K562 (cell line): Measurements from ENCODE around the gene SOHLH1. TPM values are rescaled to one million over a fixed set of nuclear protein-coding genes. Genes with fewer than 3 reads are reported as not detected.

ENCODE experiments used
- ATAC-seq: fragments of 200-7000 bp; cut with Tn5 transposase; 3 replicates; pipeline ENCODE4 v1.9.1; 2020; ENCODE audit warnings: moderate library complexity
- BruUV-seq: library from RNA; stranded (reverse); fragments of 400-500 nt; replicated peaks from 2 replicates; lab custom pipeline; 2021; lab: Mats Ljungman, UMichigan
- CTCF ChIA-PET: fragments of 300-600 bp; formaldehyde crosslinking; extraction: SDS; loops from one replicate; lab custom pipeline; 2021; ENCODE audit warnings: low intra/inter-chr PET ratio; lab: Yijun Ruan, JAX
- POLR2A ChIA-PET: fragments of 300-600, 350-650 bp; sonication (Branson Sonifier 250); formaldehyde crosslinking; extraction: SDS; loops from one replicate; lab custom pipeline; 2021; ENCODE audit warnings: antibody characterized with exemption, inconsistent platforms; lab: Yijun Ruan, JAX
- DNase-seq, 4 experiments: peaks; one replicate each; pipeline versions ENCODE4 v3.0.0 to v3.0.0-alpha.2; 2011 to 2018; ENCODE audit warnings: low spot score in 3 of 4, mixed read lengths in 3 of 4; ENCODE audit errors: extremely low read depth in 1 of 4
- FAIRE-seq: peaks from 2 replicates; lab custom pipeline; 2011; peaks lifted over from hg19 to GRCh38; lab: Jason Lieb, UNC
- H2AFZ ChIP-seq: 2 replicates; pipeline ENCODE4 v1.6.0; 2011; ENCODE audit warnings: low read depth, low read length, control low read depth, inconsistent platforms
- H3K27ac ChIP-seq: fragments of 200-600 bp; 3 replicates; pipeline ENCODE4 v1.8.0; 2011; ENCODE audit warnings: low read depth, mild to moderate bottlenecking, control low read depth, inconsistent platforms, low read length, moderate library complexity, mixed read lengths; ENCODE audit errors: extremely low read depth
- H3K27me3 ChIP-seq, 2 experiments: fragments of 300-600 bp in 1 of 2; 2 replicates in 1 of 2; 3 replicates in 1 of 2; pipeline versions ENCODE4 v1.6.0 to v1.8.0; 2011; ENCODE audit warnings: inconsistent platforms in 2 of 2, low read length in 2 of 2, mild to moderate bottlenecking in 1 of 2, mixed read lengths in 1 of 2, moderate library complexity in 1 of 2; ENCODE audit not compliant: control insufficient read depth in 2 of 2, insufficient read depth in 2 of 2
- H3K36me3 ChIP-seq: fragments of 300-600 bp; 3 replicates; pipeline ENCODE4 v1.8.0; 2011; ENCODE audit warnings: mild to moderate bottlenecking, low read length, inconsistent platforms; ENCODE audit not compliant: control insufficient read depth, insufficient read depth
- H3K4me1 ChIP-seq, 2 experiments: fragments of 200-600 bp in 1 of 2; replicated peaks in 1 of 2; 2 replicates in 1 of 2; 3 replicates in 1 of 2; pipeline versions ENCODE4 v1.5.1 to v1.8.0; 2011; ENCODE audit warnings: inconsistent platforms in 2 of 2, low read length in 2 of 2, mild to moderate bottlenecking in 1 of 2, mixed read lengths in 1 of 2, moderate library complexity in 1 of 2; ENCODE audit not compliant: control insufficient read depth in 2 of 2, insufficient read depth in 2 of 2
- H3K4me2 ChIP-seq: 2 replicates; pipeline ENCODE4 v1.6.1; 2011; ENCODE audit warnings: low read length, control low read depth, inconsistent platforms, mixed read lengths; ENCODE audit not compliant: insufficient read depth
- H3K4me3 ChIP-seq: fragments of 200-600 bp; sonication (generic), shearing (Covaris generic); 2 replicates; pipeline ENCODE4 v1.5.1; 2016; ENCODE audit warnings: control low read depth, inconsistent platforms
- H3K79me2 ChIP-seq: fragments of 200-600 bp; 3 replicates; pipeline ENCODE4 v1.8.0; 2011; ENCODE audit warnings: low read length, inconsistent platforms; ENCODE audit not compliant: control insufficient read depth, insufficient read depth
- H3K9ac ChIP-seq, 2 experiments: 2 replicates each; pipeline versions ENCODE4 v1.6.0 to v1.6.1; 2011; ENCODE audit warnings: low read depth in 2 of 2, low read length in 2 of 2, control low read depth in 1 of 2, inconsistent platforms in 1 of 2, mild to moderate bottlenecking in 1 of 2, mixed read lengths in 1 of 2; ENCODE audit not compliant: insufficient read depth in 1 of 2
- H3K9me1 ChIP-seq: one replicate; pipeline ENCODE4 v1.6.0; 2011; ENCODE audit warnings: inconsistent platforms, mild to moderate bottlenecking, low read length, moderate library complexity; ENCODE audit not compliant: control insufficient read depth, insufficient read depth
- H3K9me3 ChIP-seq: replicated peaks from 2 replicates; pipeline ENCODE4 v1.5.1; 2011; ENCODE audit warnings: low read depth, low read length, inconsistent platforms; ENCODE audit not compliant: control insufficient read depth, insufficient read depth
- H4K20me1 ChIP-seq: replicated peaks from 2 replicates; pipeline ENCODE4 v1.6.1; 2011; ENCODE audit warnings: low read length, inconsistent platforms, mixed read lengths; ENCODE audit not compliant: control insufficient read depth, insufficient read depth
- ATF1 ChIP-seq, 2 experiments: fragments of 450-650 bp in 1 of 2; IDR thresholded peaks; 2 replicates each; pipeline ENCODE4 v1.6.1; 2016; ENCODE audit warnings: missing compliant biosample characterization in 1 of 2, missing genetic modification characterization in 1 of 2
- BACH1 ChIP-seq: fragments of 200-800 bp; sonication (Bioruptor generic); IDR thresholded peaks from 2 replicates; pipeline ENCODE4 v1.6.1; 2016; ENCODE audit warnings: missing genetic modification characterization, missing compliant biosample characterization
- CTCF ChIP-seq, 3 experiments: IDR thresholded peaks in 2 of 3; conservative IDR thresholded peaks in 1 of 3; 2 replicates each; pipeline ENCODE4 v1.5.1; 2011 to 2012; ENCODE audit warnings: low read length in 3 of 3, mild to moderate bottlenecking in 3 of 3, control low read depth in 2 of 3, improper control_type of control experiment in 1 of 3, inconsistent platforms in 1 of 3, low read depth in 1 of 3, mixed read lengths in 1 of 3, moderate library complexity in 1 of 3; ENCODE audit not compliant: insufficient read depth in 2 of 3
- KAT8 ChIP-seq: fragments of 450-650 bp; IDR thresholded peaks from 2 replicates; pipeline ENCODE4 v1.6.1; 2016; ENCODE audit warnings: low read depth, mild to moderate bottlenecking
- KHSRP ChIP-seq: fragments of 450-650 bp; IDR thresholded peaks from 2 replicates; pipeline ENCODE4 v1.6.1; 2017
- MECOM ChIP-seq: fragments of 250-450 bp; sonication (Bioruptor Pico); IDR thresholded peaks from 2 replicates; pipeline ENCODE4 v1.8.0; 2022; ENCODE audit warnings: inconsistent platforms
- RAD21 ChIP-seq, 2 experiments: fragments of 250-450 bp in 1 of 2; fragments of 450-650 bp in 1 of 2; sonication (Bioruptor Pico) in 1 of 2; formaldehyde crosslinking in 1 of 2; IDR thresholded peaks in 1 of 2; conservative IDR thresholded peaks in 1 of 2; 2 replicates each; pipeline versions ENCODE4 v1.4.0 to v1.8.0; 2020 to 2022; ENCODE audit warnings: mild to moderate bottlenecking in 2 of 2, moderate library complexity in 1 of 2
- SIRT6 ChIP-seq: IDR thresholded peaks from one replicate; pipeline ENCODE4 v1.6.1; 2012; ENCODE audit warnings: low read depth, mild to moderate bottlenecking, control low read depth, inconsistent platforms, low read length, moderate library complexity
- ZBTB34 ChIP-seq: fragments of 250-450 bp; sonication (Bioruptor Pico); IDR thresholded peaks from 2 replicates; pipeline ENCODE4 v1.8.0; 2021; ENCODE audit warnings: mild to moderate bottlenecking, moderate library complexity
- ZNF444 ChIP-seq: fragments of 250-450 bp; sonication (Bioruptor Pico); IDR thresholded peaks from 2 replicates; pipeline ENCODE4 v1.4.0; 2020; ENCODE audit warnings: mild to moderate bottlenecking, moderate library complexity
- ZNF512 ChIP-seq: IDR thresholded peaks from 2 replicates; pipeline ENCODE4 v1.6.1; 2016; ENCODE audit warnings: missing genetic modification characterization, missing compliant biosample characterization
- ZNF609 ChIP-seq: sonication (generic); formaldehyde crosslinking; IDR thresholded peaks from 2 replicates; pipeline ENCODE4 v1.8.1; 2023; ENCODE audit warnings: missing genetic modification reagents, mild to moderate bottlenecking, borderline replicate concordance
- WGBS: fragments of 100-300 bp; shearing (Covaris generic); methylation state at CpG from one replicate; pipeline ENCODE4 v1.1.6; 2016; ENCODE audit warnings: low coverage, mixed read lengths; ENCODE audit not compliant: insufficient coverage; ENCODE audit errors: missing lambda C conversion rate; 5-methylcytosine and 5-hydroxymethylcytosine counted together
- in situ Hi-C: fragments of 300-500 bp; cut with MboI; formaldehyde crosslinking; loops from 4 replicates; pipeline ENCODE4 v1.15.0; 2018; ENCODE audit warnings: inconsistent platforms, mixed read lengths
- intact Hi-C: fragments of 100-400 bp; cut with micrococcal nuclease; formaldehyde crosslinking; loops from 2 replicates; pipeline ENCODE4 v1.14.2; 2022
- polyA plus RNA-seq, 8 experiments: library from polyadenylated mRNA; depleted of rRNA in 4 of 8; stranded (reverse) in 5 of 8; unstranded in 3 of 8; fragments of >200 nt; fragmentation: Nextera tagmentation in 2 of 8; fragmentation: Illumina TruSeq in 1 of 8; extraction: Ambion mirVana in 2 of 8; extraction: Trizol in 1 of 8; gene quantifications; 2 replicates each; pipeline versions ENCODE4 v1.2.1 to v1.2.3, GENCODE V29; 2011 to 2014; ENCODE audit warnings: inconsistent platforms in 1 of 8, missing spikeins in 1 of 8
- total RNA-seq, 7 experiments: library from RNA; depleted of rRNA in 6 of 7; stranded (reverse); fragments of >200 nt in 6 of 7; fragmentation: Illumina TruSeq in 2 of 7; extraction: Trizol in 2 of 7; gene quantifications; 2 replicates each; pipeline versions ENCODE4 v1.2.1 to v1.2.3, GENCODE V29; 2011 to 2021; ENCODE audit warnings: low replicate concordance in 1 of 7

The SOHLH1 gene
- total and polyA plus RNA-seq, 9 of the 15 experiments (the other 6 are each of a cell fraction or from before 2014, with no cell fraction given) = 0.17 to 0.41 (median 0.29) TPM; not detected in 6

- ChIA-PET CTCF (no interaction called here), POLR2A (no interaction called here)
- Histone ChIP-seq H3K9me3 (no peaks in the 10 kb centered on the region; the same call in 1 of the 2 replicates), H2AFZ (no peak overlapping the region), H3K4me2 (no peak overlapping the region), H3K27ac (no peak overlapping the region), H3K9me1 (no peaks in the 10 kb centered on the region), H3K79me2 (no peaks in the 10 kb centered on the region), H4K20me1 (peaks cover 7% of the 10 kb centered on the region; the same call in 1 of the 2 replicates), H3K27me3 (peaks cover 34 to 83% of the 10 kb centered on the region in 2 experiments; a peak in 4 of 5 replicates), H3K9ac (no peak overlapping the region), H3K36me3 (no peaks in the 10 kb centered on the region), H3K4me1 (peaks cover 0 to 30% of the 10 kb centered on the region in 2 experiments; a peak in 1 of 5 replicates), H3K4me3 (no peak overlapping the region)
- ATAC-seq (no peak), DNase-seq (no peak), FAIRE-seq (no peak)
- WGBS = 0% methylated on average over 11 of the region's 11 CpGs
- BruUV-seq = no TSS peak
- intact Hi-C loops = no loop called here
- in situ Hi-C loops = no loop called here
- TF ChIP-seq ZNF444 (CRISPR knock-in tag) = no peak
- no peak for TF ChIP-seq ZNF609 (CRISPR knock-in tag)
- TF ChIP-seq SIRT6 = no peak
- TF ChIP-seq RAD21 (CRISPR knock-in tag; conservative IDR thresholded peaks at IDR 0.05 in 1 of 2, IDR thresholded peaks at IDR 0.05 in 1 of 2) = no peak
- TF ChIP-seq ZNF512 (tag) = no peak
- TF ChIP-seq BACH1 (tag) = no peak
- no peak for TF ChIP-seq CTCF (IDR thresholded peaks at IDR 0.05 in 2 of 3, conservative IDR thresholded peaks at IDR 0.05 in 1 of 3; ENCODE audit: insufficient read depth in 2 of 3, low read depth in 1 of 3, low read length in 3 of 3)
- no peak for TF ChIP-seq ZBTB34 (CRISPR knock-in tag)
- no peak for TF ChIP-seq KAT8
- no peak for TF ChIP-seq ATF1 (CRISPR knock-in tag; IDR thresholded peaks at IDR 0.05)
- TF ChIP-seq ATF1 (tag; IDR thresholded peaks at IDR 0.05) = no peak
- no peak for TF ChIP-seq MECOM (CRISPR knock-in tag)
- TF ChIP-seq KHSRP = no peak
Observed at GRCh38 chr9:135693771-135694170, 5.5 kb downstream of the SOHLH1 start.
